HepG2 (cell line): ENCODE results near the gene EGR1. TPM values are rescaled to one million over a fixed set of nuclear protein-coding genes. Genes with fewer than 3 reads are reported as not detected.

Source experiments
- BORCS8-MEF2B ChIP-seq: sonication (generic); formaldehyde crosslinking; IDR thresholded peaks from 2 replicates; pipeline ENCODE4 v1.8.0; 2022; ENCODE audit warnings: mild to moderate bottlenecking, missing genetic modification reagents
- FOXA3 ChIP-seq: IDR thresholded peaks from 2 replicates; pipeline ENCODE4 v1.6.1; 2016; ENCODE audit warnings: missing genetic modification reagents, missing compliant biosample characterization
- GZF1 ChIP-seq: sonication (generic); formaldehyde crosslinking; IDR thresholded peaks from 2 replicates; pipeline ENCODE4 v1.5.1; 2020; ENCODE audit warnings: mild to moderate bottlenecking, missing genetic modification reagents
- HES4 ChIP-seq: sonication (generic); formaldehyde crosslinking; IDR thresholded peaks from 2 replicates; pipeline ENCODE4 v1.9.0; 2021; ENCODE audit warnings: mild to moderate bottlenecking, missing genetic modification reagents, borderline replicate concordance
- HOXA3 ChIP-seq: sonication (generic); formaldehyde crosslinking; IDR thresholded peaks from 2 replicates; pipeline ENCODE4 v1.5.0; 2020; ENCODE audit warnings: missing genetic modification reagents
- MAFF ChIP-seq: IDR thresholded peaks from 2 replicates; pipeline ENCODE4 v1.6.1; 2011; ENCODE audit warnings: low read depth, low read length, improper control_type of control experiment
- MBD4 ChIP-seq: IDR thresholded peaks from 2 replicates; pipeline ENCODE4 v1.6.1; 2012; ENCODE audit warnings: low read length, inconsistent platforms, borderline replicate concordance
- MEF2D ChIP-seq: sonication (generic); formaldehyde crosslinking; IDR thresholded peaks from 2 replicates; pipeline ENCODE4 v1.5.1; 2020; ENCODE audit warnings: mild to moderate bottlenecking, missing genetic modification reagents
- TGIF2 ChIP-seq: IDR thresholded peaks from 2 replicates; pipeline ENCODE4 v1.6.1; 2016; ENCODE audit warnings: control low read depth, missing compliant biosample characterization
- ZNF10 ChIP-seq: sonication (generic); formaldehyde crosslinking; IDR thresholded peaks from 2 replicates; pipeline ENCODE4 v1.4.0; 2020; ENCODE audit warnings: mild to moderate bottlenecking, low read depth, missing genetic modification reagents, borderline replicate concordance
- ZNF121 ChIP-seq: sonication (generic); formaldehyde crosslinking; IDR thresholded peaks from 2 replicates; pipeline ENCODE4 v1.5.0; 2020; ENCODE audit warnings: mild to moderate bottlenecking, missing genetic modification reagents
- ZNF24 ChIP-seq: fragments of 450-650 bp; IDR thresholded peaks from 2 replicates; pipeline ENCODE4 v1.6.1; 2017; ENCODE audit warnings: antibody characterized with exemption, mild to moderate bottlenecking
- ZNF605 ChIP-seq: sonication (generic); formaldehyde crosslinking; IDR thresholded peaks from 2 replicates; pipeline ENCODE4 v1.8.0; 2022; ENCODE audit warnings: mild to moderate bottlenecking, missing genetic modification reagents
- ZNF614 ChIP-seq: IDR thresholded peaks from 2 replicates; pipeline ENCODE4 v1.6.1; 2018; ENCODE audit warnings: missing biosample characterization, missing genetic modification reagents, inconsistent platforms, borderline replicate concordance
- ZNF652 ChIP-seq: IDR thresholded peaks from 2 replicates; pipeline ENCODE4 v1.6.1; 2016; ENCODE audit warnings: low read depth, borderline replicate concordance
- ZNF781 ChIP-seq: sonication (generic); formaldehyde crosslinking; IDR thresholded peaks from 2 replicates; pipeline ENCODE4 v1.5.1; 2020; ENCODE audit warnings: borderline replicate concordance, mild to moderate bottlenecking, missing genetic modification reagents; ENCODE audit errors: not compliant biosample characterization
- polyA plus RNA-seq, 8 experiments: library from polyadenylated mRNA; depleted of rRNA in 3 of 8; stranded (reverse) in 7 of 8; unstranded in 1 of 8; fragments of >200 nt; fragmentation: Illumina TruSeq in 4 of 8; extraction: Trizol in 4 of 8; gene quantifications; 2 replicates each; pipeline versions ENCODE4 v1.2.1 to v1.2.3, GENCODE V29; 2011 to 2016; ENCODE audit warnings: low read depth in 4 of 8, missing spikeins in 1 of 8, mixed read lengths in 1 of 8; ENCODE audit not compliant: insufficient read depth in 1 of 8
- total RNA-seq, 5 experiments: library from RNA; depleted of rRNA; stranded (reverse); fragments of >200 nt; fragmentation: Illumina TruSeq; extraction: Trizol; gene quantifications; 2 replicates each; pipeline ENCODE4 v1.2.3, GENCODE V29; 2016; ENCODE audit warnings: low read depth in 1 of 5
- TF ChIP-seq, protein P1 (sequence below): IDR thresholded peaks from 2 replicates; pipeline ENCODE4 v1.6.1; 2016; ENCODE audit warnings: mild to moderate bottlenecking
- TF ChIP-seq, protein P2 (sequence below): sonication (generic); formaldehyde crosslinking; IDR thresholded peaks from 2 replicates; pipeline ENCODE4 v1.5.1; 2020; ENCODE audit warnings: mild to moderate bottlenecking, moderate library complexity, missing genetic modification reagents
- TF ChIP-seq, protein P3 (sequence below): sonication (generic); formaldehyde crosslinking; IDR thresholded peaks from 2 replicates; pipeline ENCODE4 v1.4.0; 2020; ENCODE audit warnings: missing genetic modification reagents, mild to moderate bottlenecking, borderline replicate concordance
- TF ChIP-seq, protein P4 (sequence below): sonication (generic); formaldehyde crosslinking; IDR thresholded peaks from 2 replicates; pipeline ENCODE4 v1.5.0; 2020; ENCODE audit warnings: mild to moderate bottlenecking, low read depth, missing genetic modification reagents, borderline replicate concordance
- TF ChIP-seq, protein P5 (sequence below): IDR thresholded peaks from 2 replicates; pipeline ENCODE4 v1.6.1; 2016; ENCODE audit warnings: low read depth

The EGR1 gene
- total and polyA plus RNA-seq, 2 of the 13 experiments (the other 11 are each of a cell fraction or from before 2014, with no cell fraction given) = 4.1 to 4.5 TPM

DNA sequence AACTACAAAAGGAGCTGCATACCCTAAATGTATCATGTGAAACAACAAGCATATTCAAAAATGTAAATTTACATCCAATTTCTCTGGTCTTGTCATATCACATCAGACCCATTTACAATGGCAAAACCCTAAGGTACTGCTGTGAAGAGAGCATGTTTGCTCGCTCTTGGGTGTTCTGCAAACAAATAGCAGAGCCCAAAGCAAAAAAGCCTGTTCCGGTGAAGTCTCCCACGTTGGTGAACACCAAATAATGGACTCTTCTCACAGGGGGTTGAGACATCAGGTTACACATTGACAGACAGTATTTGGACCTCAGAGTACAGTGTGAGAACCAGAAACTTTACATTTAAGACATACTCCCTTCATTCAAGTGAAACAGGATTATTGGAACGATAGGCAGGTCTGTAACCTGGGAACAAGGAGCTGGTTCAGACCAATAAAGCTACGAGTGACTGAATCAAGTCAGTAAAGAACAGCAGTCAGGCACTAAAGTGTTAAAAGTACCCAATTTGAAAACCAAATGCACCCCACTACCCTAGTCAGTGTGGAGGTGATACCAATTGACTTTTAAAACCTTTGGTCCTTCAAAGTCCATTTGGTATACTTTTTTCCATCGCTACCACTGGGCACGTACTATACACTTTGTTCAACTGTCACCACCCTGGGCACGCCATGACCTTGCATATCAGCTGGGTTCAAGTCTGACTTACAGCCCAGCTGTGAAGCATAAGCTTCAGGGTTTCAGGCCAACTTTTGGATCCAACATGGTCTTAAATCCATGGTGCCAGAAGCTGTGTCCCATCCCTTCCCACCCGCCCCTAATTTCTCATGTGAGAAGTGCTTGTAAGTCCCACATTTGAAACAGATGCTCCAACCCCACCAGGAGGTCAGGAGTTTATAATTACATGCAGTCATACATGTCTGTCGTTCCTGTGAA, 41.4 kb downstream of the EGR1 start (continued):
- TF ChIP-seq ZNF614 (CRISPR knock-in tag) = peak; percentile 46; the same call in 1 of the 2 replicates
- no peak for TF ChIP-seq ZNF24
- TF ChIP-seq, protein P1, sequence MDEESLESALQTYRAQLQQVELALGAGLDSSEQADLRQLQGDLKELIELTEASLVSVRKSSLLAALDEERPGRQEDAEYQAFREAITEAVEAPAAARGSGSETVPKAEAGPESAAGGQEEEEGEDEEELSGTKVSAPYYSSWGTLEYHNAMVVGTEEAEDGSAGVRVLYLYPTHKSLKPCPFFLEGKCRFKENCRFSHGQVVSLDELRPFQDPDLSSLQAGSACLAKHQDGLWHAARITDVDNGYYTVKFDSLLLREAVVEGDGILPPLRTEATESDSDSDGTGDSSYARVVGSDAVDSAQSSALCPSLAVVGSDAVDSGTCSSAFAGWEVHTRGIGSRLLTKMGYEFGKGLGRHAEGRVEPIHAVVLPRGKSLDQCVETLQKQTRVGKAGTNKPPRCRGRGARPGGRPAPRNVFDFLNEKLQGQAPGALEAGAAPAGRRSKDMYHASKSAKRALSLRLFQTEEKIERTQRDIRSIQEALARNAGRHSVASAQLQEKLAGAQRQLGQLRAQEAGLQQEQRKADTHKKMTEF = peak; percentile 52; the same call in 1 of the 2 replicates
- TF ChIP-seq HES4 (CRISPR knock-in tag) = no peak
- TF ChIP-seq ZNF781 (CRISPR knock-in tag) = no peak
- TF ChIP-seq ZNF10 (CRISPR knock-in tag) = no peak
- peak; percentile 78 for TF ChIP-seq ZNF652
- TF ChIP-seq, protein P2, sequence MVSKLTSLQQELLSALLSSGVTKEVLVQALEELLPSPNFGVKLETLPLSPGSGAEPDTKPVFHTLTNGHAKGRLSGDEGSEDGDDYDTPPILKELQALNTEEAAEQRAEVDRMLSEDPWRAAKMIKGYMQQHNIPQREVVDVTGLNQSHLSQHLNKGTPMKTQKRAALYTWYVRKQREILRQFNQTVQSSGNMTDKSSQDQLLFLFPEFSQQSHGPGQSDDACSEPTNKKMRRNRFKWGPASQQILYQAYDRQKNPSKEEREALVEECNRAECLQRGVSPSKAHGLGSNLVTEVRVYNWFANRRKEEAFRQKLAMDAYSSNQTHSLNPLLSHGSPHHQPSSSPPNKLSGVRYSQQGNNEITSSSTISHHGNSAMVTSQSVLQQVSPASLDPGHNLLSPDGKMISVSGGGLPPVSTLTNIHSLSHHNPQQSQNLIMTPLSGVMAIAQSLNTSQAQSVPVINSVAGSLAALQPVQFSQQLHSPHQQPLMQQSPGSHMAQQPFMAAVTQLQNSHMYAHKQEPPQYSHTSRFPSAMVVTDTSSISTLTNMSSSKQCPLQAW (CRISPR knock-in tag) = peak; percentile 96
- peak; percentile 79 for TF ChIP-seq ZNF121
- TF ChIP-seq FOXA3 (CRISPR knock-in tag) = peak; percentile 46; the same call in 1 of the 2 replicates
- no peak for TF ChIP-seq GZF1 (CRISPR knock-in tag)
- TF ChIP-seq MAFF = no peak
- TF ChIP-seq, protein P3, sequence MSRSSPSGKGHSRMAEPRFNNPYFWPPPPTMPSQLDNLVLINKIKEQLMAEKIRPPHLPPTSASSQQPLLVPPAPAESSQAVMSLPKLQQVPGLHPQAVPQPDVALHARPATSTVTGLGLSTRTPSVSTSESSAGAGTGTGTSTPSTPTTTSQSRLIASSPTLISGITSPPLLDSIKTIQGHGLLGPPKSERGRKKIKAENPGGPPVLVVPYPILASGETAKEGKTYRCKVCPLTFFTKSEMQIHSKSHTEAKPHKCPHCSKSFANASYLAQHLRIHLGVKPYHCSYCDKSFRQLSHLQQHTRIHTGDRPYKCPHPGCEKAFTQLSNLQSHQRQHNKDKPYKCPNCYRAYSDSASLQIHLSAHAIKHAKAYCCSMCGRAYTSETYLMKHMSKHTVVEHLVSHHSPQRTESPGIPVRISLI (CRISPR knock-in tag) = 0 out of 2 replicates have a peak, but pooled peaks have one; percentile 11
- TF ChIP-seq, protein P4, sequence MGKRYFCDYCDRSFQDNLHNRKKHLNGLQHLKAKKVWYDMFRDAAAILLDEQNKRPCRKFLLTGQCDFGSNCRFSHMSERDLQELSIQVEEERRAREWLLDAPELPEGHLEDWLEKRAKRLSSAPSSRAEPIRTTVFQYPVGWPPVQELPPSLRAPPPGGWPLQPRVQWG = no peak
- no peak for TF ChIP-seq BORCS8-MEF2B (CRISPR knock-in tag)
- TF ChIP-seq HOXA3 (CRISPR knock-in tag) = 0 out of 2 replicates have a peak, but pooled peaks have one; percentile 37
- TF ChIP-seq TGIF2 (CRISPR knock-in tag) = 0 out of 2 replicates have a peak, but pooled peaks have one; percentile 58
- TF ChIP-seq MEF2D = 0 out of 2 replicates have a peak, but pooled peaks have one; percentile 33
- TF ChIP-seq MBD4 = 0 out of 2 replicates have a peak, but pooled peaks have one; percentile 57
- no peak for TF ChIP-seq ZNF605 (CRISPR knock-in tag)
- TF ChIP-seq, protein P5, sequence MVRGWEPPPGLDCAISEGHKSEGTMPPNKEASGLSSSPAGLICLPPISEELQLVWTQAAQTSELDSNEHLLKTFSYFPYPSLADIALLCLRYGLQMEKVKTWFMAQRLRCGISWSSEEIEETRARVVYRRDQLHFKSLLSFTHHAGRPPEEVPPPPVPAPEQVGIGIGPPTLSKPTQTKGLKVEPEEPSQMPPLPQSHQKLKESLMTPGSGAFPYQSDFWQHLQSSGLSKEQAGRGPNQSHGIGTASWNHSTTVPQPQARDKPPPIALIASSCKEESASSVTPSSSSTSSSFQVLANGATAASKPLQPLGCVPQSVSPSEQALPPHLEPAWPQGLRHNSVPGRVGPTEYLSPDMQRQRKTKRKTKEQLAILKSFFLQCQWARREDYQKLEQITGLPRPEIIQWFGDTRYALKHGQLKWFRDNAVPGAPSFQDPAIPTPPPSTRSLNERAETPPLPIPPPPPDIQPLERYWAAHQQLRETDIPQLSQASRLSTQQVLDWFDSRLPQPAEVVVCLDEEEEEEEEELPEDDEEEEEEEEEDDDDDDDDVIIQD = peak; percentile 36; the same call in 1 of the 2 replicates
